CD14-positive monocyte (primary cell): ENCODE measurements around the gene AOC1. TPM values are rescaled to one million over a fixed set of nuclear protein-coding genes. Genes with fewer than 3 reads are reported as not detected.

Source experiments
- DNase-seq, 3 donors: peaks; one replicate each; pipeline ENCODE4 v3.0.0-alpha.2; 2011 to 2022
- H2AFZ ChIP-seq: 2 replicates; pipeline ENCODE4 v1.6.0; 2012; ENCODE audit warnings: mild to moderate bottlenecking, low read depth, low read length, inconsistent platforms; ENCODE audit not compliant: insufficient read depth, poor library complexity, severe bottlenecking
- H3K27ac ChIP-seq, 2 donors: 1 replicate in 1 of 2; 2 replicates in 1 of 2; pipeline ENCODE4 v1.5.1; 2012 to 2013; ENCODE audit warnings: low read length in 2 of 2, control low read depth in 1 of 2, inconsistent platforms in 1 of 2, low read depth in 1 of 2, mild to moderate bottlenecking in 1 of 2
- H3K27me3 ChIP-seq, 2 donors: one replicate each; pipeline versions ENCODE4 v1.6.0 to v1.6.1; 2011 to 2013; ENCODE audit warnings: low read length in 2 of 2; ENCODE audit not compliant: control insufficient read depth in 2 of 2, insufficient read depth in 2 of 2
- H3K36me3 ChIP-seq, 2 donors: replicated peaks in 1 of 2; 1 replicate in 1 of 2; 2 replicates in 1 of 2; pipeline versions ENCODE4 v1.5.1 to v1.6.1; 2012 to 2013; ENCODE audit warnings: low read length in 2 of 2, control low read depth in 1 of 2, inconsistent platforms in 1 of 2, mild to moderate bottlenecking in 1 of 2; ENCODE audit not compliant: insufficient read depth in 2 of 2, control insufficient read depth in 1 of 2
- H3K4me1 ChIP-seq, 2 donors: 1 replicate in 1 of 2; 2 replicates in 1 of 2; pipeline versions ENCODE4 v1.5.1 to v1.6.1; 2012 to 2013; ENCODE audit warnings: low read length in 2 of 2, control low read depth in 1 of 2, inconsistent platforms in 1 of 2, mild to moderate bottlenecking in 1 of 2, moderate library complexity in 1 of 2; ENCODE audit not compliant: insufficient read depth in 2 of 2, control insufficient read depth in 1 of 2
- H3K4me2 ChIP-seq: replicated peaks from 2 replicates; pipeline ENCODE3; 2012; ENCODE audit warnings: low read length, moderate library complexity, mild to moderate bottlenecking; ENCODE audit not compliant: poor library complexity, severe bottlenecking; ENCODE audit errors: extremely low read depth
- H3K4me3 ChIP-seq, 3 experiments: fragments of 200-600 bp in 1 of 3; sonication (generic) in 1 of 3; replicated peaks in 1 of 3; 1 replicate in 2 of 3; 2 replicates in 1 of 3; pipeline ENCODE4 v1.5.1; 2011 to 2013; ENCODE audit warnings: low read length in 3 of 3, mild to moderate bottlenecking in 3 of 3, control low read depth in 2 of 3, low read depth in 2 of 3, inconsistent platforms in 1 of 3, moderate library complexity in 1 of 3
- H3K79me2 ChIP-seq: 2 replicates; pipeline ENCODE4 v1.6.0; 2012; ENCODE audit warnings: mild to moderate bottlenecking, control low read depth, inconsistent platforms, low read length, moderate library complexity; ENCODE audit not compliant: insufficient read depth
- H3K9ac ChIP-seq: 2 replicates; pipeline ENCODE4 v1.6.0; 2017; ENCODE audit warnings: low read length, mild to moderate bottlenecking; ENCODE audit not compliant: insufficient read depth, poor library complexity, severe bottlenecking
- H3K9me3 ChIP-seq, 2 donors: replicated peaks in 1 of 2; 1 replicate in 1 of 2; 2 replicates in 1 of 2; pipeline versions ENCODE4 v1.5.1 to v1.6.1; 2012 to 2013; ENCODE audit warnings: low read length in 2 of 2, control low read depth in 1 of 2; ENCODE audit not compliant: control insufficient read depth in 1 of 2, insufficient read depth in 1 of 2
- H4K20me1 ChIP-seq: 2 replicates; pipeline ENCODE4 v1.6.0; 2012; ENCODE audit warnings: mild to moderate bottlenecking, low read length, control low read depth, moderate library complexity; ENCODE audit not compliant: insufficient read depth
- H3K27ac Mint-ChIP-seq, 7 donors: one replicate each; pipeline ENCODE4 v1.8.0; 2020; ENCODE audit warnings: mild to moderate bottlenecking in 7 of 7, mixed read lengths in 7 of 7, moderate library complexity in 6 of 7, inconsistent platforms in 2 of 7
- H3K27me3 Mint-ChIP-seq, 3 donors: one replicate each; pipeline ENCODE4 v1.8.0; 2021 to 2022; ENCODE audit warnings: low read depth in 3 of 3, mild to moderate bottlenecking in 3 of 3, mixed read lengths in 3 of 3, moderate library complexity in 3 of 3, inconsistent platforms in 1 of 3
- H3K36me3 Mint-ChIP-seq, 2 donors: one replicate each; pipeline ENCODE4 v1.8.0; 2020; ENCODE audit warnings: mixed read lengths in 2 of 2, inconsistent platforms in 1 of 2, mild to moderate bottlenecking in 1 of 2
- H3K4me1 Mint-ChIP-seq: one replicate; pipeline ENCODE4 v1.8.0; 2020; ENCODE audit warnings: mild to moderate bottlenecking, mixed read lengths
- H3K4me3 Mint-ChIP-seq, 2 donors: one replicate each; pipeline ENCODE4 v1.8.0; 2020; ENCODE audit warnings: mild to moderate bottlenecking in 2 of 2, mixed read lengths in 2 of 2, moderate library complexity in 1 of 2
- H3K9me3 Mint-ChIP-seq, 7 donors: one replicate each; pipeline ENCODE4 v1.8.0; 2020 to 2022; ENCODE audit warnings: mixed read lengths in 7 of 7, mild to moderate bottlenecking in 6 of 7, moderate library complexity in 6 of 7, inconsistent platforms in 2 of 7
- WGBS: methylation state at CpG from one replicate; pipeline ENCODE4 v1.1.5; 2013; ENCODE audit warnings: missing lambda C conversion rate; ENCODE audit not compliant: insufficient coverage; 5-methylcytosine and 5-hydroxymethylcytosine counted together
- intact Hi-C, 2 donors: fragments of 100-400 bp; cut with micrococcal nuclease; formaldehyde crosslinking; loops; one replicate each; pipeline versions ENCODE4 v1.15.0 to v1.15.1; 2023
- polyA plus RNA-seq, 3 donors: library from polyadenylated mRNA; depleted of rRNA in 1 of 3; unstranded in 2 of 3; stranded (reverse) in 1 of 3; fragments of 300-500 nt in 2 of 3; fragments of >200 nt in 1 of 3; fragmentation: Illumina TruSeq in 2 of 3; gene quantifications; 1 replicate in 2 of 3; 2 replicates in 1 of 3; pipeline ENCODE4 v1.2.3, GENCODE V29; 2012 to 2021
- TF ChIP-seq, protein P1 (sequence below): fragments of 200-600 bp; IDR thresholded peaks from one replicate; pipeline ENCODE4 v1.8.0; 2022; ENCODE audit warnings: antibody characterized with exemption, mild to moderate bottlenecking

AOC1 gene
- polyA plus RNA-seq, 3 donors = 0.16 to 0.31 TPM; not detected in 1

DNA sequence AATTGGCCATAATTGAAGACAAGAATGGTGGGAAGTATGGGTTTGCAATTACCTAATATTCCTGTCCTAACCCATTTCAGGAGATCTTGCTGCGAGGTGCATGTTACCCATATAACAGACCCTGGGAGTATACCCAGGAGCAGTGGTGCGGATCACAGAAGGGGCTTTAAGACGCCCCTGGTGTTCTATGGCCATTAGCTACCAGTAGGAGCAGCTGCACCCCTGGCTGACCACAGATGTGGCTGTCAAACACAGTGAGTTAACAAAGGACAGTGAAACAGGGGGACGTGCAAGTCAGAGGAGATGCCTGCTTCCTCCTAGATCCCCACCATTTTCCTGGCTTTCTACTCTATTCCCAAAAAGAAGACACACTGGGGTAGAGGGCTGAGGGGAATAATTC is 25.2 kb downstream of the AOC1 start:
- H4K20me1 ChIP-seq = no peaks in the 10 kb centered on the region
- no peaks in the 10 kb centered on the region for H3K79me2 ChIP-seq
- peaks cover 0 to 3% of the 10 kb centered on the region in 2 donors for H3K4me1 ChIP-seq
- Mint-ChIP-seq H3K36me3 (peaks cover 3 to 4% of the 10 kb centered on the region in 2 donors), H3K4me1 (peaks cover 12% of the 10 kb centered on the region), H3K9me3 (peaks cover 18 to 34% (median 29%) of the 10 kb centered on the region in 7 donors), H3K27me3 (peaks cover 5 to 10% (median 10%) of the 10 kb centered on the region in 3 donors), H3K4me3 (no peak overlapping the region), H3K27ac (no peak overlapping the region)
- no peaks in the 10 kb centered on the region for H3K36me3 ChIP-seq
- no peak overlapping the region for H3K9ac ChIP-seq
- no peak overlapping the region for H2AFZ ChIP-seq
- 90% methylated on average over 3 of the region's 4 CpGs for WGBS
- TF ChIP-seq, protein P1, sequence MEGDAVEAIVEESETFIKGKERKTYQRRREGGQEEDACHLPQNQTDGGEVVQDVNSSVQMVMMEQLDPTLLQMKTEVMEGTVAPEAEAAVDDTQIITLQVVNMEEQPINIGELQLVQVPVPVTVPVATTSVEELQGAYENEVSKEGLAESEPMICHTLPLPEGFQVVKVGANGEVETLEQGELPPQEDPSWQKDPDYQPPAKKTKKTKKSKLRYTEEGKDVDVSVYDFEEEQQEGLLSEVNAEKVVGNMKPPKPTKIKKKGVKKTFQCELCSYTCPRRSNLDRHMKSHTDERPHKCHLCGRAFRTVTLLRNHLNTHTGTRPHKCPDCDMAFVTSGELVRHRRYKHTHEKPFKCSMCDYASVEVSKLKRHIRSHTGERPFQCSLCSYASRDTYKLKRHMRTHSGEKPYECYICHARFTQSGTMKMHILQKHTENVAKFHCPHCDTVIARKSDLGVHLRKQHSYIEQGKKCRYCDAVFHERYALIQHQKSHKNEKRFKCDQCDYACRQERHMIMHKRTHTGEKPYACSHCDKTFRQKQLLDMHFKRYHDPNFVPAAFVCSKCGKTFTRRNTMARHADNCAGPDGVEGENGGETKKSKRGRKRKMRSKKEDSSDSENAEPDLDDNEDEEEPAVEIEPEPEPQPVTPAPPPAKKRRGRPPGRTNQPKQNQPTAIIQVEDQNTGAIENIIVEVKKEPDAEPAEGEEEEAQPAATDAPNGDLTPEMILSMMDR = no peak
- intact Hi-C loops = loop anchor here in 1 of 2 donors (10.0 kb wide), 1 partner anchor 93 kb away; no protein-coding TSS in a partner anchor
- no peak overlapping the region for H3K4me2 ChIP-seq
- H3K27ac ChIP-seq = no peak overlapping the region
- peaks cover 0 to 26% of the 10 kb centered on the region in 2 donors for H3K9me3 ChIP-seq
- no peak for DNase-seq
- peaks cover 0 to 5% of the 10 kb centered on the region in 2 donors for H3K27me3 ChIP-seq
- no peak overlapping the region for H3K4me3 ChIP-seq

DNA sequence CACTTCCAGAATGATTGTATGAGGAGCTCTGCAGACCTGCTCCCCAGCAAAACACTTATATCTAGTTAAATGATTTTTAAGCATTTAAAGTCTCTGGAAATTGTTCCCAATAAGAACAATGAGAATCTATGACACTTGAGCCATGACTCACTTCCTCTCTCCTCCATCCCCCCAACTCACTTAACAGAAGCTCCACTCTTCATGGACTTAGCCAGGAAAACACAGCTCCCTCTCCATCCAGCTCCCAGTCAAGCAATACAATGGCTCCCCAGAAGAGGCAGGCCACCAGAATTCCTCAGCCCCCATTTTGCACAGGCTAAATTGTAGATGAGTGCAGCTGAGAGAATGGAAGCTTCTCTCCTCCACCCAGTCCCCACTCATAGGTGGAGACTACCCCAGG is 27.0 kb downstream of the AOC1 start:
- H3K4me1 Mint-ChIP-seq = peaks cover 12% of the 10 kb centered on the region
- peaks cover 7 to 15% (median 12%) of the 10 kb centered on the region in 3 donors for H3K27me3 Mint-ChIP-seq
- peaks cover 0 to 5% of the 10 kb centered on the region in 2 donors for H3K27me3 ChIP-seq
- H3K36me3 Mint-ChIP-seq = peaks cover 3 to 4% of the 10 kb centered on the region in 2 donors
- no peak for DNase-seq
- peaks cover 22 to 44% (median 33%) of the 10 kb centered on the region in 7 donors for H3K9me3 Mint-ChIP-seq
- intact Hi-C loops = loop anchor here in 1 of 2 donors (10.0 kb wide), 1 partner anchor 95 kb away; no protein-coding TSS in a partner anchor
- H3K9ac ChIP-seq = no peak overlapping the region
- H3K27ac ChIP-seq = no peak overlapping the region
- no peak overlapping the region for H2AFZ ChIP-seq
- H3K4me2 ChIP-seq = no peak overlapping the region
- H3K4me3 Mint-ChIP-seq = no peak overlapping the region
- TF ChIP-seq, protein P1 = no peak
- H3K9me3 ChIP-seq = peaks cover 0 to 31% of the 10 kb centered on the region in 2 donors
- H3K4me1 ChIP-seq = peaks cover 0 to 3% of the 10 kb centered on the region in 2 donors
- H3K4me3 ChIP-seq = no peak overlapping the region
- H3K79me2 ChIP-seq = no peaks in the 10 kb centered on the region
- no peak overlapping the region for H3K27ac Mint-ChIP-seq
- no peaks in the 10 kb centered on the region for H3K36me3 ChIP-seq
- H4K20me1 ChIP-seq = no peaks in the 10 kb centered on the region
